SIG-M5 treated with dmso at 0.1 percent for 504 hours (cell line): ENCODE data around the gene SFMBT2.

Experiments used
- DNase-seq: peaks from one replicate; lab custom pipeline; 2025; ENCODE audit not compliant: unreplicated experiment; lab: John Stamatoyannopoulos, UW

SFMBT2 gene

GRCh38 chr10:7370511-7370910 lies 40.3 kb downstream of the SFMBT2 start:
- DNase-seq: no peak

DNA sequence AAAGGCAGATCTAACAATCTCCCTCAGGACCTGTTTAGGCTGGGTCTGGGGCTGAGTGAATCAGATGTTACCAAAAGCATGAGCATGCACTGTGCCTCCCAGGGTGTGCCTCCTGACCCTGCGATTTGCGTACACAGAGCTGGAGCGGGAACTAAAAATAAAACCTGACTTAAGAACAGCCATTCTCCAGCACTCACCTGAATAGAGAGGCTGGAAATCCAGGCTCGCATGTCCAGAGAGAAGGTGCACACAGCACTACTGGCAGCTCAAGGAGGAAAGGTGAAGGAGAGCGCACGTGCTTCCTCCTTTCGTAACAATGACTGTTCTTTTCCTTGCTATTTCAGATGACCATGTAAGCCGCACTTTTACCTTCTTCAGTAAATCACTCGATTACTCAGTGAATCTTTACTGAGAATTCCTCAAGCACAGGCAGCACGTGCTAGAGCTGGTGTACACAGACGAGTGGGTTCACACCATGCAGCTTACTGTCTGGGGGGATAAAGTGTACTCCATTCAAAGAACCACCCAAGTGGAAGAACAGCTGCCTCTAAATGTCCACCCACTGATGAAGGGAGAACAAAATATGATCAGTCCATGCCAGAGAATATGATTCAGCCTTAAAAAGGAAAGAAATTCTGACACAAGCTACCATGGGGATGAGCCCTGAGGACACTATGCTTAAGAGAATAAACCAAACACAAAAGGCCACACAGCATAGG lies 45.6 kb downstream of the SFMBT2 start:
- no peak for DNase-seq

GRCh38 chr10:7364474-7364873 lies 46.4 kb downstream of the SFMBT2 start:
- no peak for DNase-seq

- DNase-seq: no peak
Measured at GRCh38 chr10:7363700-7364099, 47.1 kb downstream of the SFMBT2 start.

DNA sequence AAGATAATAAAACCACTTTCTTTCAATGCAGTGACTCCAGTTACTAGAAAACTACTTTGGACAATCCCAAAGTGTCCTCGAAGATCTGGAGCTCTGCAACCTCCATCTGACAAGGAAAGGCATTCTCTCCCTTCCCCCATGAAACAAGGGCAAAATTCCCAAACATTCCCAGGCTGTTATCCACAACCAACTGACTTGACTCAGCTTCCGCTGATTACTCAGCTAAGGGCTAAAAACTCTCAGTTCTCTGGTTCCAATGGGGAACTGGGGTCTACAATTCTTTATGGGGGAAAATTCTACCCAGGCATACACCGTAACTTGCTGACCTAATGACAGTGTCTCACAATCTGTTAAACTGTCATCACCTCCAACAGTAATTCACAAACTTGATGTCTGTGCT lies 48.4 kb downstream of the SFMBT2 start:
- no peak for DNase-seq

DNA sequence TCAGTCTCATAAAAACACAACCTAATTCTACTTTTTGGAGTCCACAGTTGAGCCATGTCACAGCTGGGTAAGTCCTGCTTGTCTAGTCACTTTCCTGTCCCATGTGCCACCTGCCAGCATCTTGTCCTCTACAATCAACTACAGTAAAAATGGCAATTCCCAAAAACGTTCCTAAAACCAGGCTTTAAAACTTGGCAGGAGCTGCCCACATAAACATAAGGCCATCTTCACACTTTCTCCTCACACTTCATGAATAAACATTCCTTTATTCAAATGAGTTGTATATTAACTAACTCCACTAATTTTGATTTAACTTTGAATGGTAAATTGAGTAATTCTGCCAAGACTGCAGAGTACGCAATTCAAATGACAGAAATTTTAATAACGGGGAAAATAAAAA lies 49.5 kb downstream of the SFMBT2 start:
- no peak for DNase-seq

DNA sequence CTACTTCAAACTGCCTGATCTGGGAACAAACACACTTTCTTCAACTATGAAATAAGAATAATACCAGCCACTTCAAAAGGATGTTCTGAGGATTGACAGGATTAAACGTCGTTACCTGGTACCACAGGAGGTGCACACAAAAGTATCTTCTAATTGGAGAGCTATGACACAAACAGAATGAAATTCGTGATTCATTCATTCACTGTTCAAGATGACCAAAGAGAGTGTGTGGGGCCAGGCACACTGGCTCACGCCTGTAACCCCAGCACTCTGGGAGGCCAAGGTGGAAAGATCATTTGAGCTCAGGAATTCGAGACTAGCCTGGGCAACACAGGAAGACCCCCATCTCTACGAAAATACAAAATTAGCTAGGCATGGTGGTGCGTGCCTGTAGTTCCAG lies 50.9 kb downstream of the SFMBT2 start:
- no peak for DNase-seq

DNA sequence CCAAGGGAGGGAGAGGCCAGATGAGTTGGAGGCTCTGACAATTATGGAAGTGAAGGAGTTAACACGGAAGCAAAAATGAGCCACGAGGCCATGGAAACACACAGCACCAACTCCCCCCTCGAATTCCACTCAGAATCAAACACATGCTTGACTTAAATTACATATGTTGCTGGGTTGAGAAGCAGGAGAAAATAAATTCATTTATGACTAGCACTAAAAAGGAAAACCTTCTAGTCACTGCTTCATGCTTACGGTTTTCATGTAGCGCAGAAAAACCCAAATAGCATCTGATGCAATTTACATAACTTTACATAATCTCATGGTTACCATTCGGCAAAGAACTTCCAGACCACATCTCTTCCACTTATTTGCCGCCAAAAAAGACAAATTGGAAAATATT lies 51.5 kb downstream of the SFMBT2 start:
- no peak for DNase-seq

GRCh38 chr10:7357193-7357592 lies 53.6 kb downstream of the SFMBT2 start:
- DNase-seq: no peak

DNA sequence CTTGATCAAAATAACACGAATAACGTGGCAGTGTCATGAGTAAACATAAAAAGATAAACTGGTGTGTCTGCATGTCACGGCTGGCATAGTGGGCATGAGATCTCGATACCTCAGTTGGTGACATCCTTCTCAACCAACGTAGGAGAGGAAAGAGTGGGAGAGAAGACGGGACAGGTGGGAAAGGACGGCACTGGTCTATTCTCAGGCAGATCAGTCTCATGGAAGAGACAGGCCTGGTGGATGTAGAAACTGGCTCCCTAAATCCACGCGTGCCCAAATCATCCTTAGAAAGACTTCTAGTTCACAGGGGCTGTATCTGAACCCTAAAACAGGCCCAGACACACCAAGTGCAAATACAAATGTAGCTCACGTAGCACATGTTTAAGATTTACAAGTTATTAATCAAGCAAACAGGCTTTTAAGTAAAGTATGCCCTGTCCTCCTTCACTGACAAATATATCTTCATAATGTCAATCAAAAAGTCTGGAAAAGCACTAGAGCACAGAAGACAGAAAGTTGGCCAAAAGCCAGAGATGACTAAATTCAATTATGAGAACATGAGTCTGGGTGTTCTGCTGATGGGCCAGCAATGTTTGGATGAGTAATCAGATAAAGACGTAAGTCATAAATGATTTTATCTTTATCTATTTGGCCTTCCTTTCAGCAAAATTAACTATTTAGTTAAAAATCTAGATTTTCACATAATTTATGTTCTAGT lies 56.3 kb downstream of the SFMBT2 start:
- DNase-seq: no peak

DNA sequence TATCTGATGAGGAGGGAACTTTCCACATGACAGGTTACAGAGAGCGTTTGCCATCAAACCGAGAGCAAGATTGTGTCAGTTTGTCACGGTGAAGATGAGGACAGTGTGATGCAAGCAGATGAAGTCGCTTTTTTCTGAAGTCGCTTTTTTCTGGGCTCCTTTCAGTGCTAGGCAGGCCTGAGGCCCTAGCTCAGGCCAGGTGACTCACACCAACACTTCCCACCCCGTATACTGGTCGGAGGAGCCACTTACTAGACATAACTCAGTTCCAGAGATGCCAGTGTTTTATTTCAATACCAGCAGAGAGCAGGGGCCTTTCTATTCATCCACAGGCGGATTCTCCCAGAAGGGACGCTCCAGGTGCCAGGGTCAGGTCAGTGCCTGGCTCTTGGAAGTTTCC lies 58.9 kb downstream of the SFMBT2 start:
- DNase-seq: no peak

DNA sequence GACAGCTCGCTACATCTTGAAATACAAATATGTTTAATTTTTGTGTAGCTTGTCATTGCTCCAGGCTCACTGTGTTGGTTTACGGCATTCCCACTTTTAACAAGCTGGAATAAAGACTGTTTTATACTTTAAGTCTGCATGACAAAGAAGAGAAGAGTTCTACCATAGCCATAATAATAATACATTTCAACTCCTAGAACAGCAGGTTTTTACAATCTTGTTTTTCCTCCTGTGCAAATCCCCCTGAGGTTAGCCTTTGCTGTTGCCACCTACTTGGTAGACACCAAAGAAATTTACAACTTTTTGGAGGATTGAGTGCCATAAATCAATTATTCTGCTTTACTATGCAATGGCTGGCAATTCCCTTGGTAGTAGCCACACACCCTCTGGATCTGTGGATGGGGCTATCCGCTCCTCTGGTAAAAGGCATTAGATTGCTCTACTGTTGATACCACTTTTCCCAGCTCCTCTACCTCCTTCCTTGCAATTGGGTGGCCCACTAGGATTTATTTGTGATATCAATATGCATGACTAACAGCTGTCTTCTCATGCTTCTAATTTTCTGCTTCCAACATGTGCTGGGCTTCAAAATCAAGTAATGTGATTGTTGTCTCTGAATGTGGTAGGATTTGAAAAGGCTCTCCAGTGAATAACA lies 60.2 kb downstream of the SFMBT2 start:
- DNase-seq: no peak

DNA sequence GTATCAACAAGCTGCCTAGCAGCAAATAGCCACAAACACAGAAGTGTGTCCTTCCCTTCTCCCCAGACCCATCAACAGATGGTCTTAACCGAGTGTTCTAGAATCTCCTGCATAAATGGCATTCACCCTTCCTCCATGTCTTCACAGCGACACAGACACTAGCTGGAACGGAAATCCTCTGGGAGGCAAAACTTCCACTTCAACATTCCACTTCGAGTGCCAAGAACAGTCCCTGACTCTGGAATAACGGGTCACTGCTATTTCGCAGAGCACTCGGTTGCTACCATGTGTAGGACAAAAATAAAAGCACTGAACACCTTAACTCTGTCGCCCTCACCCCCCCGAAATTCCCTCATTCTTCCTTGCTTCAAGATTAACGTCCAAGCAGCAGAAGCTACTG lies 65.1 kb downstream of the SFMBT2 start:
- DNase-seq: no peak

DNA sequence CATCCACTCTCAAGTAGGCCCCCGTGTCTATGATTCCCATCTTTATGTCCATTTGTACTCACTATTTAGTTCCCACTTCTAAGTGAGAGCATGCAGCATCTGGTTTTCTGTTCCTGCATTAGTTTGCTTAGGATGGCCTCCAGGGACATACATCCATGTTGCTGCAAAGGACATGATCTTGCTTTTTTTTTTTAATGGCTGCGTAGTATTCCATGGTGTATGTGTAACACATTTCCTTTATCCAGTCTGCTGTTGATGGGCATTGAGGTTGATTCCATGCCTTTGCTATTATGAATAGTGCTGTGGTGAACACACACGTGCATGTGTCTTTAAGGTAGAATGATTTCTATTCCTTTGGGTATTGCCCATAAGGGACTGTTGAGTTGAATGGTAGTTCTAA lies 67.8 kb downstream of the SFMBT2 start:
- DNase-seq: no peak

- no peak for DNase-seq
Measured at GRCh38 chr10:7340179-7340874, 70.5 kb downstream of the SFMBT2 start.

- DNase-seq: no peak
Measured at GRCh38 chr10:7339510-7339909, 71.3 kb downstream of the SFMBT2 start.

DNA sequence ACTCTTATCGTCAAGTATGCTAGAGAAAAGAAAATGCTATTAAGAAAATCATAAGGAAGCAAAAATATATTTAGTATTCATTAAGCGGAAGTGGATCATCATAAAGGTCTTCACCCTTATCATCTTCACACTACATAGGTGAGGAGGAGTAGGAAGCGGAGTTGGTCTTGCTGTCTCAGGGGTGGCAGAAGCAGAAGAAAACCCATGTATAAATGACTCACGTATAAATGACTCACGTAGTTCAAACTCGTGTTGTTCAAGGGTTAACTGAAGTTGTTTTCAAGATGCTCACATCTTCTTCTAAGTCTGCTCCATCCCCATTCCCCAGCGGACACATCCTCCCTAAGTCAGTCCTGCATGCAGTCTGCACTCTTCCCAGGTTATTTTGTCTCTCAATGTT lies 72.4 kb downstream of the SFMBT2 start:
- no peak for DNase-seq

GRCh38 chr10:7337431-7338171 lies 73.2 kb downstream of the SFMBT2 start:
- peak; percentile 17 for DNase-seq

GRCh38 chr10:7335977-7336376 lies 74.9 kb downstream of the SFMBT2 start:
- DNase-seq: no peak

- no peak for DNase-seq
Measured at GRCh38 chr10:7334642-7334964, 76.2 kb downstream of the SFMBT2 start.

- no peak for DNase-seq
Measured at GRCh38 chr10:7333961-7334641, 76.7 kb downstream of the SFMBT2 start.
